Cerebellar cortex (tissue), 1 donor: Measurements from ENCODE around the gene GRIN1.
"Not testable (repeated sequence)": the region's sequence is repeated elsewhere in the genome, so short reads cannot be mapped to it uniquely, and the experiment has no call there.

ENCODE experiments used
- DNase-seq: peaks from one replicate; pipeline ENCODE4 v3.0.0-alpha.2; 2015; ENCODE audit warnings: low spot score

GRIN1 gene

DNA sequence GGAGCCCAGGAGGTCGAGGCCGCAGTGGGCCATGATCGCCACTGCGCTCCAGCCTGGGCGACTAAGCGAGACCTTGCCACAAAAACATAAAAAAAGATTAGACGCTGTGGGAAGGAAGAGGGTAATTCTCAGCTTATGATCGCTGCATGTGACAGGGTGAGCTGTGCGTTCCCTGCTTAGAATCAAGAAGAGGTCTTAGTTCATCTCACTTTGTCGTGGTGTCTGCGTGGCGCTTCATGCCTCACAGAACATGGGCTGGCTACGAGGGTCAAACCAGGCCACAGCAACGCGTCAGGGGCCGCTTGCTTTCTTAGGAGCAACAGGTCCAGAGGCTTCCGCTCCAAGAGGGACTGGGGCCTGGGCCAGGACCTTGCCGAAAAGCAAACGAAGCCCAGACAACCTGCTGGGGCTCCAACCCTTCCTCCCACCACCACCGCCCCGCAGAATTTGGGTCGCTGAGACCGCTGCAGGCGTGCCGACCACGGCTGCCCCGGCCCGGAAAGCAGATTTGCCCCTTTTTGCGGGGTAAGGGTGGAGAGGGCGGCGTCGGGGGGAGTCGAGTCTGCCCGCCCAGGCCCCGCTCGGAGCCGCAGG is 10.0 kb upstream of the GRIN1 start:
- DNase-seq: no peak

DNA sequence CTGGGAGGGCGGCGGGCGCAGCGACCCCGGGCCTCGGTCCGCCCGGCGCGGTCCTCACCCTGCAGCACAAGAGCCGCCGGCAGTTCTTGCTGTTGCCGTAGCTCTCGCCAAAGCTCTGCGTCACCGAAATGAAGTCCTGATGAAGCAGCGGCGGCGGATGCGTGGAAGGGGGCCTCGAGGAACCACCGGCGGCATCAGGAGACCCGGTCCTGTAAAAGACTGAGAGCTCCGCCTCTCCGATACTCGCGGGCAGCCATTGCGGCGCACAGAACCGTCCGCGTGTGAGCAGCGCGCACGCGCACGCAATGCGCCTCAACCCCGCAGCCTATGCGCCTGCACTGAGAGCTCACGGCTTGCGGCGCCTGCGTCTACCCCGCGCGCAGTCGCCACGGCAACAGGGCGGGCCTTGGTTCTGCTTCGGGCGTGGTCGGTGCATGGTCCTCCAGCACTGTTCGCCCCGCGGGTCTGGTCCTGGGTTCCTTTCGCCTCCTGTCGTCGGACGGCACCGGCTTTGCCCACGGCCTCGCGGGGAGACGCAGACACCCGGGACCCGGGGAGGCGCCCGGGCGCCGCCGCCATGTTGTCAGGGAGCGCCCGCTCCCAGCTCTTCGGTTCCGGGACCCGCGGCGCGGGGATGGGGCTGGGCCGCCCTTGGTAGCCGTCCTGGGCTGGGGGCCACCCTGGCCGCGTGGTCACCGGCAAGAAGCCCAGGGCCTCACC is 9.3 kb upstream of the GRIN1 start:
- peak; percentile 93 for DNase-seq

DNA sequence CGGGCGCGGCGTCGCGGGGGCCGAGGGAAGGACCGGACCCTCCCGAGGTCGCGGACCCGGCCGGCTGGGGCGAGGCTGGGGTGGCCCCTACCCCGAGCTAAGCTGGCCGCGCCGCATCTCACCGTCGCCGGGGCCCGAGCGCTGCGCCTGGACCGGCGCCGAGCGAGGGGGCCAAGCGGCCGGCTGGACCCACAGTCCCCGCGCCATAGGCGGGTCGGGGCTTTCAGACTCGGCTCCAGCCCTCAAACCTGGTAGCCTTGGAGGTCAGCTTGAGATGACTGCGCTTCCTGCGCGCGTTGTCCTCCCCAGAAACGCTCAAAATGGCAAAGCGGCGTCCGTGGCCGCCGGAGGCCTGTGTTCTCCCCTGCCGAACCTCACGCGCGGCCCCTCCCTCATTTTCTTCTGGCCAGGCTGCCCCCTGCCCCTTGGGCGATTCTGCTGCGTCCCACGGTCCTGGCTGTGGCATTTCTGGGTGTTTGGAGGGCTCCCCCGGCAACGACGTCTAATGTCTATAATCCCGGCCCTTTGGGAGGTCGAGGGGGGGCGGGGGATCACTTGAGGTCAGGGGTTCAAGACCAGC is 8.7 kb upstream of the GRIN1 start:
- no peak for DNase-seq

DNA sequence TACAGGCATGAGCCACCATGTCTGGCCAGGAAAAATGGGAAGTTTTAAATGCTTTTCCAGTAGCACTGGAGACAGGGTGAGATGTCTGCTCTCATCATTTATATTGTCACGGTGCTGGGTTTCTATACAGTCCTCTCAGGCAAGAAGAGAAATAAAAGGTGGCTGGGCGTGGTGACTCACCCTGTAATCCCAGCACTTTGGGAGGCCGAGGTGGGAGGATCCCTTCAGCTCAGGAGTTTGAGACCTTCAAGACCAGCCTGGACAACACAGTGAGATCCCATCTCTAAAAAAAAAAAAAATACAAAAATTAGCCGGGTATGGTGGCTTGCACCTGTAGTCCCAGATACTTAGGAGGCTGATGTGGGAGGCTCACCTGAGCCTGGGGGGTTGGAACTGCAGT is 4.8 kb upstream of the GRIN1 start:
- no peak for DNase-seq

DNA sequence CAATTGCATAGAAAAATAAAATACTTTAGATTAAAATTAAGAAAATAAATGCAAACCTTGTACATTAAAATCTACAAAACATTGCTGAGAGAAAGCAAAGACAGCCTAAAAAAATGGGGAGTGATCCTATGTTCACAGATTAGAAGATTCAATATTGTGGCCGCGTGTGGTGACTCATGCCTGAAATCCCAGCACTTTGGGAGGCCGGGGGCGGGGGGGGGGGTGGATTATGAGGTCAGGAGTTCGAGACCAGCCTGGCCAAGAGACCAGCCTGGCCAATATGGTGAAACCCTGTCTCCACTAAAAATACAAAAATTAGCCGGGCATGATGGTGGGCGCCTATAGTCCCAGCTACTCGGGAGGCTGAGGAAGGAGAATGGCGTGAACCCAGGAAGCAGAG is 3.8 kb upstream of the GRIN1 start:
- DNase-seq: not testable (repeated sequence)

DNA sequence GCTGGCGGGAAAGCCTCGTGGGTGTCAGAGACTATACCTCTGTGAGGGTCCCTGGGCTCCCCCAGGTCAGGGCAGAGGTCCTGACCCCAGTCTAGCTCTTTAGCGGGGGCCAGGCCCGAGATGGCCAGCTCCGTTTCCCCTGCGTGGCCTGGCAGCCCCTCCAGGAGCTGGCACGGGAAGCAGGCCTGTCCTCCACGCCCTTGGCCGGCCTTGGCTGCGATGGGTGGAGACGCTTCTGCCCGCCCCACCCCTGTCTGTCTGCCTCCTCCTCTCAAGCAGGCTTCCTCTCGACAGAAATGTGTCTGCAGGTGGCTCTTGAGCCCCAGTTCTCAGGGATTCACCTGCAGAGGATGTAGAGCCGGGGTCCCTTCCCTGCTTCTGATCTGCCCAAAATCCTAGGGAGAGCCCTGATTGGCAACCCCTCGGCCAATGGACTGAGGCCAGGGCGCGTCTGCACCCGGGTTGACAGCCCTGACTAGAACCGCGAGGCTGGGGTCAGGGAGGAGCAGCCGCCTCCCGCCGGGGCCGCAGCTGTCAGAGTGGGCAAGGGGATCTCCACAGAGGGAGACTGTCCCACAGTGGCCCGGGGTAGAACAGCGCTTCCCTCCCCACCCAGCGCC is 2.6 kb upstream of the GRIN1 start:
- DNase-seq: peak; percentile 55

DNA sequence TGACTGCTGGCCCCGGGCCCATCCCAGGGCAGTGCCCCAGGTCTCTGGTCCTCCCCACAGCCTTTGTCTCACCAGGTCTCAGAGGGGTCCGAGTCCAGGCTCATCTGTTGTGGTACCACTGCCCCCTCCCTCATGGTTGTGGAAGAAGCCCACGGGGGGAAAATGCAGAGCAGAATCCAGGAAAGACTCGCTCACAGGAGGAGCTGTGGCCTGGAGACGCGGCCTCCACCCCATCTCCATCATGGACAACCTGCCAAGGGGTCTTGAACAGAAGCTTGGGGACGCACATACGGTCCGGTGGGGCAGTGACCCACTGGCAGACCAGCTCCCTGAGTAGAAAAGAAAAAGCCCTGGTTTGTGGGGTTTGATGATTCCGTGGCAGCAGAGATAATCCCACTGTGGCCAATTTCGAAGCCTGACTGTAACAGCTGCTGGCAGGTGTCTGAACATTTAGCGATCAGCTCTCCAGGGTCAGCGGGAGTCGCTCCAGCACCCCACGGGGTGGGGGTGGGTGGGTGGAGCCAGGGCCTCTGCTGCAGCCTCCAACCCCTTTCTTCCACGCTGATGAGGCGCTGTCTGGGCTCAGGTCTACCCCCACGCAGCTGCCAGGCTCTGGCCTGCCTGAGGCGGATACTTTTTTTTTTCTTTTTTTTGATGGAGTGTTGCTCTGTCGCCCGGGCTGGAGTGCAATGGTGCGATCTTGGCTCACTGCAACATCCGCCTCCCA is 1.9 kb upstream of the GRIN1 start:
- DNase-seq: no peak

DNA sequence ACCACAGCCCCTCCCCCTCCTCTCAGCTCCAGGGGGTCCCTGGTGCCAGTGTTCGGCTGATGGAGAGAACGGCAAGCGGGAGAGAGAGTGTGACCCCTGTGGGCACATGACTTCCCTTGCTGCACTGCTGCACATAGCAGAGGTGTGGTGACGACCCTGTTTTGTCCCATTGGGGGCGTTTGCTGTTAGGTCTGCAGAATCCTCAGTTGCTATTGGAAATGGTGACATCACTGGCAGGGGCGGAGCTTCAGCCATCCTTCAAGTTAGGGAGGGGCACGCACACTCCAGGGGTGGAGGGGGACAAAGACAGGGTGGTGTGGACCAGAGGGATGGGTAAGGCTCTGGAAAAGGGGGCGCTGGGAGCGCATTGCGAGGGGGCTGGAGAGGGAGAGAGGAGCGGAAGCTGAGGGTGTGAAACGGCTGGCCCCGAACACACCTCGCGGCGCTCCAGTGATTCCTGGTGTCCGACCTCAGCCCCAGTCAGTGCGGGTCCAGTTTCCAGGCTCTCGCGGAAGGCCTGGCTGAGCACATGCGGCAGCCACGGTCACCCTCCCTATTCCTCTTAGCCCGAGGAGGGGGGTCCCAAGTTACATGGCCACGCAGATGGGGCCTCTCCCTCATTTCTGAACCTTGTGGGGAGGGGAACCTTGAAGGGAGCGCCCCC is 764 bp upstream of the GRIN1 start:
- DNase-seq: peak; percentile 90

DNA sequence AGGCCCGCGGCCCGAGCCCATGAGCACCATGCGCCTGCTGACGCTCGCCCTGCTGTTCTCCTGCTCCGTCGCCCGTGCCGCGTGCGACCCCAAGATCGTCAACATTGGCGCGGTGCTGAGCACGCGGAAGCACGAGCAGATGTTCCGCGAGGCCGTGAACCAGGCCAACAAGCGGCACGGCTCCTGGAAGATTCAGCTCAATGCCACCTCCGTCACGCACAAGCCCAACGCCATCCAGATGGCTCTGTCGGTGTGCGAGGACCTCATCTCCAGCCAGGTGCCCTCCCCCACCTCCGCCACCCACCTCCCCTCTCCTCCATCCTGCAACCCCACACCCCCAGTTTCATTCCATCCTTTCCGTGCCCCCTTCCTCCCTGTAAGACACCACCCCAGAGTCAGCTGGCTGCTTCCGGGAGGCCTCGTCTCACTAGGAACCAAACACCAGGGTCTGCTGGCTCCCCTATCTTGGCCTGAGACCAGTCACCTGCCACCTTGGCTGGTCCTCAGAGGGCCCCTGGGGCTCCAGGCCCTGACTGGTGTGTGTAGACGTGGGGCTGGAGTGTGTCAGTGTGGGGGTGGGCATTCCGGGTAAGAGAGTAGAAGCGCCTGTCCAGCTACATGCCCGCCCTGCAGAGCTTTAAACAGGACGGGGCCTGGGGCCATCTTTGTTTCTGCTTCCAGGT is 655 bp downstream of the GRIN1 start:
- no peak for DNase-seq

DNA sequence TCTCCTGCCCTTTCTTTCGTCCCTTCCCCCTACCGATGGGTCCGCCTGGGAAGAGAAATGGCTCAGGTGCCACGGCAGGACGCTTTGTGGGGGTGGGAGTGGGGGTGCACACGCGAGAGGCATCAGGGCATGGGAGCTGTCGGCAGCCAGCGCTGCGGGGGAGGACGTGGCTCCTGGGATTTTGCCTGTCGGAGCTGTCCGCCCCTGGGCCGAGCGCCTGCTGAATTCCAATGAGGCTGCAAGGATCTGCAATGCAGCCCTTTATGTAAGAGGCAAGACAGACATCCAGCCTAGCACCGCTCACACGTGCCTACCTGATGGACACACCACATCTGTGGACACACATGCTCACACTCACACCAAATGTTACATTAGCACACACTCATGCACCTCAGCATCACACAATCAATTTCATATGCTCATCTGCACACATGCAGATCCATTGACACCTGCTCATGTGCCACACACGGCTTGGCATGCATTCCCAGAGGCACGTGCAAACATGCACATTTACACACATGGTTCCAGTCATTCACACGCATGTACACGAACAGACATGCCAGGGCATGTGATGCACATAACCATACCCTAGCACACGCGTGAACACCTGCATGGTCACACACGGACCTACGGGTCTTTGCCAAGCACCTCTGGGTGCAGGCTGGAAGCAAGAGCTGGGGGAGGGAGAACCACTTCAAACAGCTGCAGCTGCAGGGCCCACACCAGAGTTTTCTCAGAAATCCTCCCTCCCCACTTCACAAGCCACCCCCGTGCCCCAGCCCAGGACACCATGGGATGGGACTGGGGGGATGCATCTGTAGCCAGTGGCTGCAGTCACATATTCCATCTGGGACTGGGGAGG is 1.4 kb downstream of the GRIN1 start:
- no peak for DNase-seq

DNA sequence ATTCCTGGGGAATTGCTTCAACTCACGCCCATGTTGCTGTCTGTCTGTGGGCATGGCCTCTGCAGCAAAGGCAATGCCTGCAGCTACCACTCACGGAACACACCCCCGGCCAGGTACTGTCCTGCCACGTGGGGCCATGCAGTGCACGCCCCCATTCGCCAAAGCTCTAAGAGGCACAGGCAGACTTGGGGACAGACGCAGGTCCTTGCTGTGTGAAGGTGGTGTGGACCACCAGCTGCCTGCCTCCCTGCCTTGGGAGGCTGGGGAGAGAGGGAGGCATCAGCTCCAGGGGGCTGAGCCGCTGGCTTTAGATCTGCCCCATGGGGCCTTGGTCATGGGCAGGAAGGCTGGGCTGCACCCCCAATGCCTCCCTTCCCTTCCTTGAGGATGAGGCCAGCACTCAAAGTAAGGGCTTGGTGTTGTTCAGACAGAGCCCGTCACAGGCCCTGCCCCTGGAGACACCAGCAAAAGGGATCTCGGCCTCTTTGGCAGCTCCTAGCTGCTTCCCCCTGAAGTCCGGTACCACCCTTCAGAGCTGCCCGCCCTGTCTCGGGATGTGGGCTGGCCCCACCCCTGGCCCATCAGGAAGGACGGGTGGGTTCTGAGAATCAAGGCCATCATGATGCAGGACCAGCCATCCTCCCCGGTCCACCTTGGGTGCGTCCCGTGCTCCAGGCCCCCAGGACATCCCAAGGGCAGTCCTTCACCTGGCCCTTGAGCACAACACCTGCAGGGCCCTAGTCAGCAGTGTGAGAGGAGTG is 2.3 kb downstream of the GRIN1 start:
- no peak for DNase-seq

DNA sequence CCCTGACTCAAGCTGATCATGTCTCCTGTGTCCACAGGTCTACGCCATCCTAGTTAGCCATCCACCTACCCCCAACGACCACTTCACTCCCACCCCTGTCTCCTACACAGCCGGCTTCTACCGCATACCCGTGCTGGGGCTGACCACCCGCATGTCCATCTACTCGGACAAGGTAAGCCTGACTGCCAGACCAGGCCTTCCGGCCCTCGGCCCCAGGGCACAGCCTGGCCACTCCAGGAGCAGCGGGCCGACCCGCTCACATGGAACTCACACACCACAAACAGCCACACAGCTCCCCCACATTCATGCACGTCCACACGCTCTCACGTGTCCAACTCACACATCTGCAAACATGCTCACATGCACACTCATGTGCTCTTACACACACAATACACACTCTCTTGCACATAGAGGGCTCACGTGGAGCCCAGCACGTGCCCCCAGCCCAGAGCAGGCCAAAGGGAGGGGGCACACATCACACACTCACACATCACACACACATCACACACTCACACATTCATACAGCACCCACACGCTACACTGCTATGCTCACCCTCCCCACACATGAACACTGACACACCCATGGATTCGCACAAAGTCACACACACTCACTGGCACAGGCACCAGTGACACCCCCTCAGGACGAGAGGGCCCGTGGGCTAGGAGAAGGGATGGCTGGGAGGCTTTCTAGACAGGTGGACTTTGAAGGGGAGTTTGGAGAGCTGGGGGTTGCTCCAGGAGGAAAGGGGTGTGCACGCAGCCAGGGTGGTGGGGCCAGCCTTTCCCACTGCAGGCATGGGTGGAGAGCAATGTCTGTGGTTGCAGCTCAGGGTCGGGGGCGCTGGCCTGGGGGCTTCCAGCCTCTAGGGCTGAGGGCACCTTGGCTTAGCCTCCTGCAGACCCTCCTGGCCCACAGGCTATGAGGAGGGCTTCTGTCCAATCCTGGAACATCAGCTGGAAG is 3.3 kb downstream of the GRIN1 start:
- no peak for DNase-seq

DNA sequence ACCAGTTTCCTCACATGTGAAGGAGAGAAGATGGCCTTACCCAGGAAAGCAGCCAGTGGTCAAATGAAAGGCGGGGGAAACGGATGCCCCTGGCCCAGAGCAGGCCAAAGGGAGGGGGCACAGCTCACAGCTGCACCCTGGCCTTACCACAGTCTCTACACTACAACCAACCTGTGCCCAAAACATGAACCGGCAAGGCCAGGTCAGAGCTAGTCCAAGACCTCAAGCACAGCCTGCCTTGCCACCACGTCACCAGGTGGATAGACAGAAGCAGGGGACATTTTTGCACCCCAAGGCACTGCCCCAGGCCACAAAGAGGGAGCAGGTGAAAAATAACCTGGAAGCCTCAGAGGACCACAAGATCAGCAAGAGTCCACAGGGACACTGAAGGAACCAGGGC is 4.5 kb downstream of the GRIN1 start:
- no peak for DNase-seq

DNA sequence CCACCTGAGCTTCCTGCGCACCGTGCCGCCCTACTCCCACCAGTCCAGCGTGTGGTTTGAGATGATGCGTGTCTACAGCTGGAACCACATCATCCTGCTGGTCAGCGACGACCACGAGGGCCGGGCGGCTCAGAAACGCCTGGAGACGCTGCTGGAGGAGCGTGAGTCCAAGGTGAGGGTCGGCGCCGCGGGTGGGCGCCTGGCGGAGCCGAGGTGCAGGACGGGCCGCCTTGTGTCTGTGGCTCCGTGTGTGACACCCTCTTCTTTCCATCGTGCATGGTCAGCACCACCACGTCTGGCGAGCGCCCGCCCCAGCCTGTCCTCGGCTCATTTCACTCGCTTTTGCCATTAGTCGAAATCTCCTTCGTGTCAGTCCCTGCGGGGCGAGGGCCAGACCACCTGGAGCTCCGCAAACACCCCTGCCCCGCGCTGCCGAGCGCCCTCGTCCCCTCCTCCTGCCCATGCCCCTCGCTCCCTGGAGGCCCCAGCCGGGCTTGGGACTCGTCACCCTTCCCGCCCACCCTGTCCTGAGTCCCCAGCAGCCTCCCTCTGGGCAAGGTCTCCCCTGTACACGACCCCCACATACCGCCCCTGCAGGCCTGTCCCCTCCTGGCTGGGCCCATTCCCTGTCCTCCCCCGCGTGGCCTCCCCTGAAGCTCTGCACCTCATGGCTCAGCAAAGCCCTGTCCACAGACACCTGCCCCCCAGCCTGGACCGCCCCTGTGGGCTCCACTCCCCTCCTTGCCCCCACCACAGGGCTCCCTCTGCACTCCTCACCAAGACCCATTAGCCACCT is 7.0 kb downstream of the GRIN1 start:
- DNase-seq: no peak

DNA sequence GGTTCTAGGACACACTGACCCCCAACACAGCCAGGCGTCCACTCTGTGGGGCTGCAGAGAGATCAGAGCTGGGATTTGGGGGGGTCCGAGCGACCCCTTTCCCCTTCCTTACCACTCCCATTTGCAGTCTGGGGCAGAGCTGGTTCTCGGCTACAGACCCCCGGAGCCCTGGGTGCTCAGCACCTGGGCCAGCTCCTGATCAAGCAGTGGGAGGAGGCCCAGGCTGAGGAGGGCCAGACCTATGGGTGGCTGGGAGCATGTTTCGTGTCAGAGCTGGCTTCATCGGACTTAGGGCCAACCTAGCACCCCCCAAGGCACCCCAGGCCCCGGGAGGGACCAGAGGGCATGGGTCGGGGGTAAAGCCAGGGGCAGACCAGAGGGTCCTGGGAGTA is 7.6 kb downstream of the GRIN1 start:
- DNase-seq: no peak

DNA sequence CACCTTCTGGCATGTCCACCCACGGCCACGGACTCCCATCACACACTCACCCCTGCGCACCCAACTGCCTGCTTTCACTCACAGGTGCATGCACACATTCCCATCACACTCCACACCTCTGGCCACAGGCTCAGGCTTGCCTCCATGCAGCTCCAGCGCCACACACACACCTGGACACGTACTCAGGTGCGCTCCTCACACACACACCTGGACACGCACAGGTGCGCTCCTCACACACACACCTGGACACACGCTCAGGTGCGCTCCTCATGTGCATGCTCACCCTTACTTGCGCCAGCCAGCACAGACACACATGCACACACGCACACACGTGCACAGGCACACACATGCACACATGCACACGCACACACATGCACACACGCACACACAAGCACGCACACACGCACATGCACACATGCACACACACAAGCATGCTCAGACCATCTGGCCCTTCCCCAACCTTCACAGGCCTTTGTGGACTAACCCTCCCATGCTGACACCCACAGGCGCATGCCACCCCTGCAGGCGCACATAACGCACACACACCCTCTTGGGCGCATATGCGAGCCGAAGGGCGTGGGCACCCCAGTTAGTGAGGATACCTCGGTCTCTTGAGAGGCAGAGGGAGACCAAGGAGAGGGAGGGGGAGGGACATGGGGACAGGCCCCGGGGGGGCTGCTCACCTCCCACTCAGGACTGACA is 8.3 kb downstream of the GRIN1 start:
- DNase-seq: no peak

DNA sequence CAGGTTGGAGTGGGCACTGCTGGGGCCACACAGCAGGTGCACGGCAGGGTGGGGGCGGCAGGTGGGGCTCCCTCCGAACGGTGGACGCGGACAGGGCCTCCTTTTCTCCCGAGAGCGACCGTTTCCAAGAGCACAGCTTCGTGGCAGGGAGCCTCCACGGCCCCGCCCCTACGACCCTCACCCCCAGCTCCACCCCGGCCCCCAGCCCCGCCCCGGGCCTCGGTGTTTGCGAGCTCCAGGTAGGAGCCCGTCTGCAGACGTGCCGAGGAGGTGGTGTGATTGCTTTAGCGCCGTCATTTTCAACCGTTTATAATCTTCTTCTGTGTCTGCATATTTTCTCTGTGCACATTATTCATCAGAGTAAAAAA is 8.8 kb downstream of the GRIN1 start:
- no peak for DNase-seq
